Lung (tissue), 12 donors: ENCODE measurements around the gene CRMP1. TPM values are rescaled to one million over a fixed set of nuclear protein-coding genes. Genes with fewer than 3 reads are reported as not detected.

ENCODE experiments used
- ATAC-seq: fragments of 200-7000 bp; cut with Tn5 transposase; one replicate; pipeline ENCODE4 v1.9.1; 2020; ENCODE audit warnings: moderate number of reproducible peaks; ENCODE audit not compliant: insufficient read depth, low FRiP score
- DNase-seq, 3 donors: peaks; one replicate each; pipeline ENCODE4 v3.0.0-alpha.2; 2013 to 2017
- H3K27ac ChIP-seq, 2 donors: one replicate each; pipeline ENCODE4 v1.5.1; 2013; ENCODE audit warnings: mild to moderate bottlenecking in 2 of 2, moderate library complexity in 2 of 2, control low read depth in 1 of 2, inconsistent platforms in 1 of 2, low read depth in 1 of 2, low read length in 1 of 2
- H3K27me3 ChIP-seq, 3 donors: one replicate each; pipeline ENCODE4 v1.5.1; 2013; ENCODE audit warnings: low read length in 2 of 3; ENCODE audit not compliant: control insufficient read depth in 3 of 3, insufficient read depth in 3 of 3
- H3K36me3 ChIP-seq, 4 donors: one replicate each; pipeline ENCODE4 v1.5.1; 2013; ENCODE audit warnings: low read length in 4 of 4, mild to moderate bottlenecking in 1 of 4, moderate library complexity in 1 of 4; ENCODE audit not compliant: control insufficient read depth in 4 of 4, insufficient read depth in 4 of 4
- H3K4me1 ChIP-seq, 5 donors: one replicate each; pipeline ENCODE4 v1.5.1; 2013; ENCODE audit warnings: low read length in 5 of 5, mild to moderate bottlenecking in 2 of 5, moderate library complexity in 1 of 5; ENCODE audit not compliant: control insufficient read depth in 5 of 5, insufficient read depth in 5 of 5
- H3K4me3 ChIP-seq: one replicate; pipeline ENCODE4 v1.5.1; 2013; ENCODE audit warnings: mild to moderate bottlenecking, control low read depth, moderate library complexity
- H3K9ac ChIP-seq, 2 donors: one replicate each; pipeline ENCODE4 v1.5.1; 2013; ENCODE audit warnings: low read length in 2 of 2, control low read depth in 1 of 2; ENCODE audit not compliant: insufficient read depth in 1 of 2
- H3K9me3 ChIP-seq, 4 donors: one replicate each; pipeline ENCODE4 v1.5.1; 2013; ENCODE audit warnings: low read length in 3 of 4, mild to moderate bottlenecking in 1 of 4, moderate library complexity in 1 of 4; ENCODE audit not compliant: control insufficient read depth in 4 of 4, insufficient read depth in 3 of 4
- WGBS, 2 donors: extraction: QIAGEN DNeasy Blood & Tissue Kit; methylation state at CpG; one replicate each; pipeline ENCODE4 v1.1.7; 2013; 5-methylcytosine and 5-hydroxymethylcytosine counted together
- polyA plus RNA-seq, 2 donors: library from polyadenylated mRNA; stranded (reverse); fragments of 200-250 nt; gene quantifications; one replicate each; pipeline ENCODE4 v1.2.1, GENCODE V29; 2013
- total RNA-seq, 2 donors: library from RNA; depleted of rRNA in 1 of 2; stranded (reverse); fragments of >200 nt in 1 of 2; gene quantifications; one replicate each; pipeline ENCODE4 v1.2.1, GENCODE V29; 2014 to 2021
- TF ChIP-seq, protein P1 (sequence below): IDR thresholded peaks from 2 replicates; pipeline ENCODE4 v1.5.1; 2012; ENCODE audit warnings: mild to moderate bottlenecking; ENCODE audit errors: control extremely low read depth, extremely low read depth
- donor health status: control.
- donor health status: control.
- donor health status: Bipolar disorder and iron deficiency.
- donor health status: healthy.
- donor health status: DM: yes; HTN: yes; CAD: no.

Gene CRMP1
- total and polyA plus RNA-seq, 4 donors, result 2.1 to 24.4 (median 4.6) TPM

- H3K9me3 ChIP-seq, result peaks cover 0 to 11% (median 0%) of the 10 kb centered on the region in 4 donors
- H3K9ac ChIP-seq, result no peak overlapping the region
- TF ChIP-seq, protein P1, sequence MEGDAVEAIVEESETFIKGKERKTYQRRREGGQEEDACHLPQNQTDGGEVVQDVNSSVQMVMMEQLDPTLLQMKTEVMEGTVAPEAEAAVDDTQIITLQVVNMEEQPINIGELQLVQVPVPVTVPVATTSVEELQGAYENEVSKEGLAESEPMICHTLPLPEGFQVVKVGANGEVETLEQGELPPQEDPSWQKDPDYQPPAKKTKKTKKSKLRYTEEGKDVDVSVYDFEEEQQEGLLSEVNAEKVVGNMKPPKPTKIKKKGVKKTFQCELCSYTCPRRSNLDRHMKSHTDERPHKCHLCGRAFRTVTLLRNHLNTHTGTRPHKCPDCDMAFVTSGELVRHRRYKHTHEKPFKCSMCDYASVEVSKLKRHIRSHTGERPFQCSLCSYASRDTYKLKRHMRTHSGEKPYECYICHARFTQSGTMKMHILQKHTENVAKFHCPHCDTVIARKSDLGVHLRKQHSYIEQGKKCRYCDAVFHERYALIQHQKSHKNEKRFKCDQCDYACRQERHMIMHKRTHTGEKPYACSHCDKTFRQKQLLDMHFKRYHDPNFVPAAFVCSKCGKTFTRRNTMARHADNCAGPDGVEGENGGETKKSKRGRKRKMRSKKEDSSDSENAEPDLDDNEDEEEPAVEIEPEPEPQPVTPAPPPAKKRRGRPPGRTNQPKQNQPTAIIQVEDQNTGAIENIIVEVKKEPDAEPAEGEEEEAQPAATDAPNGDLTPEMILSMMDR, result no peak
- H3K27me3 ChIP-seq, result peaks cover 0 to 9% (median 4%) of the 10 kb centered on the region in 3 donors
- 88 to 89% methylated on average over 7 of the region's 7 CpGs for whole genome bisulfite sequencing, 2 donors
- H3K36me3 ChIP-seq, result no peaks in the 10 kb centered on the region
- ATAC-seq (no peak), DNase-seq (no peak)
- H3K4me3 ChIP-seq, result no peak overlapping the region
- no peaks in the 10 kb centered on the region for H3K4me1 ChIP-seq
- no peak overlapping the region for H3K27ac ChIP-seq
Observed at GRCh38 chr4:5919571-5919970, 26.7 kb upstream of the CRMP1 start.

- Histone ChIP-seq H3K4me3 (no peak overlapping the region), H3K4me1 (no peaks in the 10 kb centered on the region), H3K27me3 (peaks cover 0 to 9% (median 4%) of the 10 kb centered on the region in 3 donors), H3K9me3 (peaks cover 0 to 11% (median 0%) of the 10 kb centered on the region in 4 donors), H3K27ac (no peak overlapping the region), H3K36me3 (no peaks in the 10 kb centered on the region), H3K9ac (no peak overlapping the region)
- no peak for ATAC-seq
- no peak for DNase-seq
- WGBS, 2 donors, result 86 to 89% methylated on average over 8 of the region's 8 CpGs
- TF ChIP-seq, protein P1, result no peak
Observed at GRCh38 chr4:5919044-5919443, 26.2 kb upstream of the CRMP1 start.

- H3K27ac ChIP-seq, result no peak overlapping the region
- ATAC-seq (no peak), DNase-seq (no peak)
- no peaks in the 10 kb centered on the region for H3K4me1 ChIP-seq
- H3K9me3 ChIP-seq, result peaks cover 0 to 11% (median 0%) of the 10 kb centered on the region in 4 donors
- TF ChIP-seq, protein P1, result no peak
- H3K4me3 ChIP-seq, result no peak overlapping the region
- H3K27me3 ChIP-seq, result peaks cover 0 to 9% (median 4%) of the 10 kb centered on the region in 3 donors
- no peaks in the 10 kb centered on the region for H3K36me3 ChIP-seq
- no peak overlapping the region for H3K9ac ChIP-seq
- WGBS, 2 donors, result 58% methylated on average over 8 of the region's 8 CpGs
Observed at GRCh38 chr4:5918331-5918985, 25.6 kb upstream of the CRMP1 start.
